Spinal cord (tissue), 10 donors: ENCODE measurements around the gene TAF1. TPM values are rescaled to one million over a fixed set of nuclear protein-coding genes. Genes with fewer than 3 reads are reported as not detected.

Experiments
- DNase-seq, 6 donors: peaks; one replicate each; pipeline versions ENCODE4 v3.0.0 to v3.0.0-alpha.2; 2013 to 2015; ENCODE audit warnings: low spot score in 6 of 6, low read depth in 4 of 6
- H3K27ac ChIP-seq: one replicate; pipeline ENCODE4 v1.5.1; 2013; ENCODE audit warnings: low read depth, low read length, control low read depth
- H3K27me3 ChIP-seq: one replicate; pipeline ENCODE4 v1.6.1; 2013; ENCODE audit warnings: low read length; ENCODE audit not compliant: control insufficient read depth, insufficient read depth
- H3K36me3 ChIP-seq: one replicate; pipeline ENCODE4 v1.6.1; 2013; ENCODE audit warnings: low read length; ENCODE audit not compliant: control insufficient read depth, insufficient read depth
- H3K4me1 ChIP-seq: one replicate; pipeline ENCODE4 v1.6.1; 2013; ENCODE audit warnings: low read length; ENCODE audit not compliant: control insufficient read depth, insufficient read depth
- H3K4me3 ChIP-seq: one replicate; pipeline ENCODE4 v1.5.1; 2013; ENCODE audit warnings: low read depth, low read length, control low read depth
- H3K9me3 ChIP-seq: one replicate; pipeline ENCODE4 v1.6.1; 2013; ENCODE audit warnings: low read length; ENCODE audit not compliant: control insufficient read depth, insufficient read depth
- WGBS: methylation state at CpG from one replicate; pipeline ENCODE4 v1.1.5; 2013; ENCODE audit warnings: missing lambda C conversion rate; ENCODE audit not compliant: insufficient coverage; 5-methylcytosine and 5-hydroxymethylcytosine counted together
- polyA plus RNA-seq, 2 donors: library from polyadenylated mRNA; unstranded; fragments of 120-200 nt; gene quantifications; one replicate each; pipeline ENCODE4 v1.2.1, GENCODE V29; 2013; ENCODE audit not compliant: insufficient read length in 2 of 2
- total RNA-seq, 2 donors: library from RNA; depleted of rRNA in 1 of 2; stranded (reverse); fragments of 120-200 nt in 1 of 2; fragments of >200 nt in 1 of 2; gene quantifications; one replicate each; pipeline versions ENCODE4 v1.2.3 to v1.2.4, GENCODE V29; 2013 to 2014
- donor health status: healthy.

Gene TAF1
- total and polyA plus RNA-seq, 4 donors: 26.3 to 53.6 (median 35.9) TPM

DNA sequence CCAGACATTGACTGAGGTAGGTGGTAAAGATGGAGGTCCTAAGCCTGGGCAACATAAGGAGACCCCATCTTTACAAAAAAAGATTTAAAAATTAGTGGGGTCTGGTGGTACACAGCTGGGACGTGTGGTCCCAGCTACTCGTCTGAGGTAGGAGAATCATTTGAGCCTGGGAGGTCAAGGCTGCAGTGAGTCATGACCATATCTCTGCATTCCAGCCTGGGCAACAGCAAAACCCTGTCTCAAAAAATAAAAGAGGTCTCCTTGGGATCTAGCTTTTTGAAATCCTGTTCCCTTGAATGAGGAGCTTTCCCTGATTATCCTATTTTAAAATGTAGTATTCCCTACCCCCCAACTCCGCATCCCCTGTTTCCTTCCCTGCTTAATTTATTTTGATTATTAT, 88.1 kb downstream of the TAF1 start:
- peaks cover 22% of the 10 kb centered on the region for H3K36me3 ChIP-seq
- H3K27me3 ChIP-seq: no peaks in the 10 kb centered on the region
- 75% methylated on average over 2 of the region's 3 CpGs for WGBS

DNA sequence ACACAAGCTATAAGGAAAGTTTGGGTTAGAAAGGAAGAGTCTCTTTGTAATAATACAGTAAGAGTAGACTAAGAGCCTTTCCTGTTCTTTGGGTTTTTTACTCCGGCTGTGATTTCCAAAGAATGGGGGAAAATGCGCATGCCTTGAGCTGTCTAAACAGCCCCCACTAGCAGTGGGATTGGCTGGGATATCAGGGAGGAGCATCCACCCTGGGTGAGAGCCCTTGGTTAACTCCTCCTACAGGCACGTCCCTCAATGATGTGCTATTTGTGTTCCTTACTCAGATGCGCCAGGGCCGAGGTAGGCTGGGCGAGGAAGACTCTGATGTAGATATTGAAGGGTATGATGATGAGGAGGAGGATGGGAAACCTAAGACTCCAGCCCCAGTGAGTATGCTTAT, 92.7 kb downstream of the TAF1 start:
- H3K9me3 ChIP-seq: no peaks in the 10 kb centered on the region
- H3K27ac ChIP-seq: no peak overlapping the region
- 92% methylated on average over 6 of the region's 6 CpGs for whole genome bisulfite sequencing
- H3K27me3 ChIP-seq: no peaks in the 10 kb centered on the region
- peaks cover 23% of the 10 kb centered on the region for H3K36me3 ChIP-seq
- no peak overlapping the region for H3K4me3 ChIP-seq
- no peak for DNase-seq
- no peaks in the 10 kb centered on the region for H3K4me1 ChIP-seq

More for the DNA sequence above, 88.1 kb downstream of the TAF1 start:
- no peaks in the 10 kb centered on the region for H3K9me3 ChIP-seq
- H3K4me1 ChIP-seq: no peaks in the 10 kb centered on the region
- no peak overlapping the region for H3K27ac ChIP-seq
- H3K4me3 ChIP-seq: no peak overlapping the region
- DNase-seq: no peak

DNA sequence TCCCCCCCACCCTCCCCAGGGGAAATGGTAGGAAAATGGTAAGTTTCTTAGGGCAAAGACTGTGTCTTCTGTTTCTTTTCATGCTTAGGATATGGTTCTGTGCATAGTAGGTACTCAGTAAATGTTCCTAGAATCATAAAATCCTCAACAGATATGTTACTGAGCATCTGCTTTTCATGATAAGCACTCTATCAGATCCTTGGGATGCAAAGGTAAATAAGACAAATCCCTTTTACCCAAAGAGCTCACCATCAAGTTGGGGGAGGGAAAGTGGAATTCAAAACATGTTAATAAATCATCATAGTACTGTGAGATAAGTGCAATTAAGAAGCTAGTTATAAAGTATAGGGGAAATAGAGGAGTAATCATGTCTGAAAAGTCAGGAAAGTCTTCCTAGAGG, 98.8 kb downstream of the TAF1 start:
- no peak for DNase-seq
- peaks cover 18% of the 10 kb centered on the region for H3K36me3 ChIP-seq
- no peaks in the 10 kb centered on the region for H3K4me1 ChIP-seq
- H3K27ac ChIP-seq: no peak overlapping the region
- no peaks in the 10 kb centered on the region for H3K9me3 ChIP-seq
- no peak overlapping the region for H3K4me3 ChIP-seq
- H3K27me3 ChIP-seq: no peaks in the 10 kb centered on the region

DNA sequence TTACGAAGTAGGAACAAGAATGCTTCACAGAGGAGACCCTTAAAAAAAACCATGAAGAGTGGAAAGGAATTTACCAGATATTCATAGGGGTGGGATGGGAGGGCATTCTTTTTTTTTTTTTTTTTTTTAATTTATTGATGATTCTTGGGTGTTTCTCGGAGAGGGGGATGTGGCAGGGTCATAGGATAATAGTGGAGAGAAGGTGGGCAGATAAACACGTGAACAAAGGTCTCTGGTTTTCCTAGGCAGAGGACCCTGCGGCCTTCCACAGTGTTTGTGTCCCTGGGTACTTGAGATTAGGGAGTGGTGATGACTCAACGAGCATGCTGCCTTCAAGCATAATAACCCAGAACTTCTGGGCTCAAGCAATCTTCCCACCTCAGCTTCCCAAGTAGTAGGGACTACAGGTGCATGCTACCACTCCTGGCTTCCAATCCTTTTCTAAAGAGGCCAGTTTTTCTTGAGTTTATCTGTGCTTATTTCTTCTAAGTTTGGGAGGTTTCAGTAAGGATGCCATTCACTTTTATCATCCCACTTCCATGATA, 100.9 kb downstream of the TAF1 start:
- H3K27me3 ChIP-seq: no peaks in the 10 kb centered on the region
- no peak for DNase-seq
- WGBS: 63% methylated on average over 3 of the region's 5 CpGs

DNA sequence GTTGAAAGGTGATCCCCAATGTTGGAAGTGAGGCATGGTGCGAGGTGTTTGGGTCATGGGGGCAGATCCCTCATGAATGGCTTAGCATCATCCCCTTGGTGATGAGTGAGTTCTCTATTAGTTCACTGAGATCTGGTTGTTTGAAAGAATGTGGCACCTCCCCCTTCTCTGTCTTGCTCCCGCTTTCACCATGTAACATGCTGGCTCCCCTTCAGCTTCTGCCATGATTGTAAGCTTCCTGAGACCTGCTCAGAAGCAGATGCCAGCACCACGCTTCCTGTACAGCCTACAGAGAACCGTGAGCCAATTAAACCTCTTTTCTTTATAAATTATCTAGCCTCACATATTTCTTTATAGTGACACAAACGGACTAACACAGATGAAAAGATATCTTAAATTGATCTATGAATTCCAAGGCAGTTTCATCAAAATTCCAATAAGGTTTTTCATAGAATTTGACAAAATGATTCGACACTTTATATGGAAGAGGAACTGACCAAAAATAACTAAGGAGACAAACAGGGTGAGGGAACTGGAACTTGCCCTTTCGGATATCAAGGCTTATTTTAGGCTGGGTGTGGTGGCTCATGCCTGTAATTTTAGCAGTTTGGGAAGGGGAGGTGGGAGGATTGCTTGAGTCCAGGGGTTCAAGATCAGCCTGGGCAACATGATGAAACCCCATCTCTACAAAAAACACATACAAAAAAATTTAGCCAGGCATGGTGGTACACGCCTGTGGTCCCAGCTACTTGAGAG, 109.8 kb downstream of the TAF1 start:
- no peak overlapping the region for H3K27ac ChIP-seq
- H3K27me3 ChIP-seq: no peaks in the 10 kb centered on the region
- H3K9me3 ChIP-seq: no peaks in the 10 kb centered on the region
- DNase-seq: no peak
- no peak overlapping the region for H3K4me3 ChIP-seq
- WGBS: 63% methylated on average over 4 of the region's 8 CpGs
- no peaks in the 10 kb centered on the region for H3K4me1 ChIP-seq
- H3K36me3 ChIP-seq: no peaks in the 10 kb centered on the region

More for the DNA sequence above, 100.9 kb downstream of the TAF1 start:
- H3K36me3 ChIP-seq: peaks cover 17% of the 10 kb centered on the region
- H3K27ac ChIP-seq: no peak overlapping the region
- H3K4me3 ChIP-seq: no peak overlapping the region
- no peaks in the 10 kb centered on the region for H3K9me3 ChIP-seq
- H3K4me1 ChIP-seq: no peaks in the 10 kb centered on the region

DNA sequence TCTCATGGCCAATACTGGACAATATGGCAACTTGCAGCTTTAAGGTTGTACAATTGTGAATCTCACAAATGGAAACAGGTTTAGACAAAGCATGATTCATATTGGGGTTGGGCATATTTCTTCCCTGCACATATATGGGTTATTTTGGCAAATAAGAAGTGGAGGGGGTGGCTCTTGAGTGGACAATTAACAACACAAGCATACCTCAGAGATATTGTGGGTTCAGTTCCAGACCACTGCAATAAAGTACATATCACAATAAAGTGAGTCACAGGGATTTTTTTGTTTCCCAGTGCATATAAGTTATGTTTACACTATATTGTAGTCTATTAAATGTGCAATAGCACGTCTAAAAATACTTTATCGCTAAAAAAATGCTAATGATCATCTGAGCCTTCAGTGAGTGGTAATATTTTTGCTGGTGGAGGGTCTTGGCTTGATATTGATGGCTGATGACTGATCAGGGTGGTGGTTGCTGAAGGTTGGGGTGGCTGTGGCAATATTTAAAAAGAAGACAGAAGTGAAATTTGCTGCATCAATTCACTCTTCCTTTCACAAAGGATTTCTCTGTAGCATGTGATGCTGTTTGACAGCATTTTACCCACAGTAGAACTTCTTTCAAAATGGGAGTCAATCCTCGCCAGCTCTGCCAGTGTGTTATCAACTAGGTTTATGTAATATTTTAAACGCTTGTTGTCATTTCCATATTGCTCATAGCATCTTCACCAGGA, 116.2 kb downstream of the TAF1 start:
- no peak overlapping the region for H3K27ac ChIP-seq
- H3K4me3 ChIP-seq: no peak overlapping the region
- H3K36me3 ChIP-seq: no peaks in the 10 kb centered on the region
- WGBS: no CpG with 5 or more reads among the region's 4 CpGs
- no peak for DNase-seq
- no peaks in the 10 kb centered on the region for H3K9me3 ChIP-seq
- no peaks in the 10 kb centered on the region for H3K4me1 ChIP-seq
- H3K27me3 ChIP-seq: no peaks in the 10 kb centered on the region

DNA sequence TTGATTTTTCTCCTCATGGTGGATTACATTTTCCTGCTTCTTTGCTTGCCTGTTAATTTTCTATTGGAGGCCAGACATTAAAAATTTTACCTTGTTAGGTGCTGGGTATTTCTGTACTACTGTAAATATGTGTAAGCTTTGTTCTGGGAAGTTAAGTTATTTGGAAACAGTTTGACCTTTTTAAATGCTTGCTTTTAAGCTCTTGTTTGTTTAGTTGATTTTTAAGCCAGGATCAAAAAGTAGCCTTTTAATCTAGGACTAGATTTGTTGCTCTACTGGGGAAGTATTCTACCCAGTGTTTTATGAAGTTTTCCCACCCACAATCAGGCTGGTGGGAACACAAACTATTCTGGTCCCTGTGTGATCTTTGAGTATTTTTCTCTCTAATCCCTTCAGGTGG, 121.7 kb downstream of the TAF1 start:
- DNase-seq: no peak
- Histone ChIP-seq H3K4me1 (no peaks in the 10 kb centered on the region), H3K4me3 (no peak overlapping the region), H3K36me3 (no peaks in the 10 kb centered on the region), H3K27ac (no peak overlapping the region), H3K9me3 (no peaks in the 10 kb centered on the region), H3K27me3 (no peaks in the 10 kb centered on the region)

DNA sequence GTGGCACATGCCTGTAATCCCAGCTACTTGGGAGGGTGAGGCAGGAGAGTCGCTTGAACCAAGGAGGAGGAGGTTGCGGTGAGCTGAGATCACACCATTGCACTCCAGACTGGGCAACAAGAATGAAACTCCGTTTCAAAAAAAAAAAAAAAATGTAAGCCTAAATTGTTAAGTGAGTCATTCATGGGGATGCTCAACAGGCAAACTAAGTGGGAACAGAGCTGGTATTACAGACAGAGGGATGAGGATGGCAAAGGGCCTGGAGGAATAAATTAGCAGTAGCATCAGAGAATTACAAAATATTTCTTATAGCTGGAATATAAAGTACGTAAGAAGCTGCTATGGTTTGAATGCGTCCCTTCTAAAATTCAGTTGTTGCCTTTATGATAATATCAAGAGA, 123.4 kb downstream of the TAF1 start:
- DNase-seq: no peak
- Histone ChIP-seq H3K4me1 (no peaks in the 10 kb centered on the region), H3K27me3 (no peaks in the 10 kb centered on the region), H3K9me3 (no peaks in the 10 kb centered on the region), H3K4me3 (no peak overlapping the region), H3K27ac (no peak overlapping the region), H3K36me3 (no peaks in the 10 kb centered on the region)
- WGBS: 100% methylated on average over 2 of the region's 5 CpGs

DNA sequence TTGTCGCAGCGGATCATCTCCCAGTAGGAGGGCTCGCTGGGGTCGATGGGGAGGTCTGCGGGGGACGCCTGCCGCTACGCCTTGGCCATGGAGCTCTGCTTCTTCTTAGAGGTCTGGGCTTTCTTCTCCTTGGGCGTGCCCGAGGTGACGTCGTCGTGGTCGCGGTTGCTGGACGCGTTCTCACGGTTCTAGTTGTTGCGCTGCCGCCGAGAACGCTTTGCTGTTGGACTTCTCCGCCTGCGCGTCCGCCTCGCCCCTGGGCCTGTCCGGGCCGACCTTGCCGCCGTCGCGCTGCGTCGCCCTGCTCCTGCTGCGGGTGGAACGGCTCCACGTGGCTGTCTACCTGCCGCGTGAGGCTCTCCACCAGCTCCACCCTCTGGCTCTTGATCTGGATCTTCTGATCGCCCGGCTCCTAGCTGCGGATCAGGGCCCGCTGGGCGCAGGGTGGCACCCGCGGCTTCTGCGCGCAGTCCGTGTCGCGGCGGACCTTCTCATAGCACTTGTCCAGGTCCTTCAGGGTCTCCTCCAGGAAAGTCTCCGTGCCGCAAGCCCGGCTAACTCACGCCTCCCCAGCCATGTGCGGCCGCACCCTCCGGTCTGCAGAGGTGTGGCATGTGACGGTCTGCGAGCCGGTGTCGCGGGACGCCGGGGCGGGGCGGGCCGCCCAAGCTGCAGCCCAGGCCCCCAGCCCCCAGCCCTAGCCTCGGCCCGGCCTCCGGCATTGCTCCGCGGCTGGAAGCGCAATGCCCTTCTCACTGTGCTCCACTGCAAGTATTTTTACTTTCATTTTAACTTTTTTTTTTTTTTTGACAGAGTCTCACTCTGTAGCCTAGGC, 126.3 kb downstream of the TAF1 start:
- H3K4me1 ChIP-seq: no peaks in the 10 kb centered on the region
- peak overlapping the region; percentile 32 for H3K4me3 ChIP-seq
- H3K36me3 ChIP-seq: no peaks in the 10 kb centered on the region
- 33% methylated on average over 76 of the region's 76 CpGs for WGBS
- DNase-seq: peak in 2 of 6 donors; percentile 29 to 30
- no peak overlapping the region for H3K27ac ChIP-seq
- no peaks in the 10 kb centered on the region for H3K9me3 ChIP-seq
- no peaks in the 10 kb centered on the region for H3K27me3 ChIP-seq
